Aorta (tissue), 5 donors: ENCODE measurements around the gene GARIN1A. TPM values are rescaled to one million over a fixed set of nuclear protein-coding genes. Genes with fewer than 3 reads are reported as not detected.

Experiments used
- ATAC-seq: fragments of 200-7000 bp; cut with Tn5 transposase; one replicate; pipeline ENCODE4 v1.9.1; 2022; ENCODE audit warnings: moderate library complexity; ENCODE audit not compliant: low FRiP score
- DNase-seq, 2 donors: peaks; one replicate each; pipeline ENCODE4 v3.0.0-alpha.2; 2020
- H3K27ac ChIP-seq, 2 donors: one replicate each; pipeline ENCODE4 v1.5.1; 2013; ENCODE audit warnings: low read length in 2 of 2, mild to moderate bottlenecking in 2 of 2, moderate library complexity in 2 of 2, control low read depth in 1 of 2, inconsistent platforms in 1 of 2, low read depth in 1 of 2
- H3K27me3 ChIP-seq, 2 donors: one replicate each; pipeline ENCODE4 v1.6.1; 2013; ENCODE audit warnings: control low read depth in 1 of 2, low read length in 1 of 2, mild to moderate bottlenecking in 1 of 2, moderate library complexity in 1 of 2; ENCODE audit not compliant: insufficient read depth in 2 of 2, control insufficient read depth in 1 of 2
- H3K36me3 ChIP-seq, 2 donors: one replicate each; pipeline ENCODE4 v1.6.1; 2013; ENCODE audit warnings: control low read depth in 1 of 2, low read length in 1 of 2, mild to moderate bottlenecking in 1 of 2; ENCODE audit not compliant: insufficient read depth in 2 of 2, control insufficient read depth in 1 of 2
- H3K4me1 ChIP-seq, 2 donors: one replicate each; pipeline ENCODE4 v1.6.1; 2013; ENCODE audit warnings: low read length in 2 of 2, control low read depth in 1 of 2, mild to moderate bottlenecking in 1 of 2, moderate library complexity in 1 of 2; ENCODE audit not compliant: insufficient read depth in 2 of 2, control insufficient read depth in 1 of 2
- H3K4me3 ChIP-seq, 2 donors: one replicate each; pipeline ENCODE4 v1.5.1; 2013; ENCODE audit warnings: low read length in 2 of 2, control low read depth in 1 of 2, mild to moderate bottlenecking in 1 of 2
- H3K9me3 ChIP-seq: one replicate; pipeline ENCODE4 v1.6.1; 2013; ENCODE audit warnings: mild to moderate bottlenecking, low read length; ENCODE audit not compliant: control insufficient read depth
- WGBS, 2 donors: extraction: QIAGEN DNeasy Blood & Tissue Kit; methylation state at CpG; one replicate each; pipeline ENCODE4 v1.1.7; 2013; 5-methylcytosine and 5-hydroxymethylcytosine counted together
- intact Hi-C, 2 donors: fragments of 100-400 bp; cut with DNase I; formaldehyde crosslinking; loops; one replicate each; pipeline versions ENCODE4 v1.14.2 to v1.15.0; 2022
- polyA plus RNA-seq, 2 donors: library from polyadenylated mRNA; stranded (reverse); fragments of 200-250 nt; gene quantifications; one replicate each; pipeline ENCODE4 v1.2.3, GENCODE V29; 2013
- total RNA-seq, 2 donors: library from RNA; stranded (reverse); fragmentation: NEBNext Ultra II Directional; extraction: Animal tissue kit (Norgen Biotek cat#: 25700); gene quantifications; one replicate each; pipeline ENCODE4 v1.2.1, GENCODE V29; 2021
- donor health status: healthy with polysubstance abuse.
- donor health status: Bipolar disorder and iron deficiency.
- donor health status: DM: no; HTN: no; CAD: no.
- donor health status: DM: no; HTN: no; CAD: no.
- donor health status: DM: yes; HTN: yes; CAD: no.

Gene GARIN1A
- total and polyA plus RNA-seq, 4 donors = 1.3 to 7.4 (median 4.0) TPM

DNA sequence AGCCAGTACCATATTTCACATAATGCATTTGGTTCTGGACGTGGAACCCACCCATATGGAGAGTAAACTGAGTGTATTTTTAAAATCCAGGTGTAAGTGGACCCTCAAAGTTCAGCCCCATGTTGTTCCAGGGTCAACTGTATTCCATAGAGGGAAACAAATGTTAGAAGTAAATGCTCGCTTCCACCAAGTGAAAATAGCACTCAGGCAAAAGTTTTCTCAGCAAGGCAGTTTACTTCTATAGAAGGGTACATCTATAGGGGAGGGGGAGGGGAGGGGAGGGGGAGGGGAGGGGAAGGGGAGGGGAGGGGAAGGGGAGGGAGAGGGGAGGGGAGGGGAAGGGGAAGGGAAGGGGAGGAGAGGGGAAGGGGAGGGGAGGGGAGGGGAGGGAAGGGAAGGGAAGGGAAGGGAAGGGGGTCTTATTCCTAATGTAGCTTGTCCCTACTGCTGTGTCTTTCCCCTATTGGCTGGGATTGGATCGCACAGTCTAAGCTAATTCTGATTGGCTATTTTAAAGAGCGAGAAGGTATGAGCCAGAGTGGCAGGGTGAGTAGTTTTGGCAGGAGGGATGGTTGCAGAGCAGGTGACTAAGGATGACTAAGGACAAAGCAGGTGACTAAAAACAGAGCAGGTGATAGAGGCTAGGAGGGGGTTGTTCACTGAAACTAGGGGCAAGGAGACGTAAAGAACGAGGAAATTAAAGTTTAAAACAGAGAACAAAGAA lies 29.1 kb downstream of the GARIN1A start:
- 72 to 75% methylated on average over 6 of the region's 6 CpGs for WGBS, 2 donors
- no peaks in the 10 kb centered on the region for H3K36me3 ChIP-seq
- ATAC-seq (no peak), DNase-seq (no peak)
- intact Hi-C loops = no loop called here
- no peaks in the 10 kb centered on the region for H3K9me3 ChIP-seq
- no peak overlapping the region for H3K27ac ChIP-seq
- H3K4me1 ChIP-seq = no peaks in the 10 kb centered on the region
- H3K4me3 ChIP-seq = no peak overlapping the region
- peaks cover 0 to 2% of the 10 kb centered on the region in 2 donors for H3K27me3 ChIP-seq

DNA sequence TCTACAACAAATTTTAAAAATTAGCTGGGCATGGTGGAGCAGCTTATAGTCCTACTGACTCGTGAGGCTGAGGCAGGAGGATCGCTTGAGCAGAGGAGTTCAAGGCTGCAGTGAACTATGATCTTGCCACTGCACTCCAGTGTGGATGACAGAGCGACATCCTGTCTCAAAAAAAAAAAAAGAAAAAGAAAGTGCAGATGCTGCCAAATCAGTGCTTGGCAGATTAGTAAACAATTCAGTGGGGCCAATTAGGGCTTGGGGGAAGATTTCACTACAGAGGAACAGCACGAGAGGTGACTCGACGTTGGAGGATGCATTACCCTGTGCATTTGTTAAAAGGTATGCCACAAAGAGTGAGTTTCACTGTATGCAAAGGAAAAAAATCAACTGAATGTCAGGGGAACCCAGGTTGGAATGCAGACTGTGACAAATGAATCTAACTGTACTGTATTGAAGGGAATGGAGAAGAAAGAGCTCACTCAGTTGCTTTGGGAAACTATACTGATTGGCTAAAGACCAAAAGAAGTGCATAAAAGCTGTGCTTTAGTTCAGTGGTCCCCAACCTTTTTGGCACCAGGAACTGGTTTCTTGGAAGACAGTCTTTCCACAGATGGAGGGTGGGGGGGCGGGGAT lies 31.6 kb downstream of the GARIN1A start:
- H3K27me3 ChIP-seq = no peaks in the 10 kb centered on the region
- intact Hi-C loops = no loop called here
- no peaks in the 10 kb centered on the region for H3K9me3 ChIP-seq
- H3K27ac ChIP-seq = no peak overlapping the region
- no peaks in the 10 kb centered on the region for H3K36me3 ChIP-seq
- H3K4me1 ChIP-seq = no peaks in the 10 kb centered on the region
- ATAC-seq (no peak), DNase-seq (no peak)
- H3K4me3 ChIP-seq = no peak overlapping the region
- 80 to 81% methylated on average over 7 of the region's 7 CpGs for WGBS, 2 donors

DNA sequence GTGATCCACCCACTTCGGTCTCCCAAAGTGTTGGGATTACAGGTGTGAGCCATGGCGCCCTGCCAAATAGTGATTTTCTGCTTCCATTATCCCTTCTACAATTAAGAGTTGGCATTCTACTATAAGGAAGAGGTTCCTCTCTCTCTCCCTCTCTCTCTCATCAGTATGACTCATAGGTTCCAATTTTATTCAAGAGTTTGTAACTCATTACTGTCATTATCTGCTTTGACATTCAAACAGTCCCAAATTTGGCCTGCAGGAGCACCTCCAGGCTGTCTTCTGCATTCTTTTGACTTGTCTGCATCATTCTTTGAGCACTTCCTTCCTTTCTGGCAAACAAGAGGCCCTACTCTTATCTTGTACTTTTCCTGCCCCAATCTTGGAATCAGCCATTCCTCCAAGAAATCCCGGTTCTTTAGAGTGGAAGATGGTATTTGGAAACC lies 33.8 kb downstream of the GARIN1A start:
- Histone ChIP-seq H3K4me1 (no peaks in the 10 kb centered on the region), H3K9me3 (no peaks in the 10 kb centered on the region), H3K36me3 (no peaks in the 10 kb centered on the region), H3K27ac (no peak overlapping the region), H3K27me3 (no peaks in the 10 kb centered on the region), H3K4me3 (no peak overlapping the region)
- ATAC-seq (no peak), DNase-seq (no peak)
- WGBS, 2 donors = 88 to 91% methylated on average over 3 of the region's 3 CpGs
- intact Hi-C loops = no loop called here

DNA sequence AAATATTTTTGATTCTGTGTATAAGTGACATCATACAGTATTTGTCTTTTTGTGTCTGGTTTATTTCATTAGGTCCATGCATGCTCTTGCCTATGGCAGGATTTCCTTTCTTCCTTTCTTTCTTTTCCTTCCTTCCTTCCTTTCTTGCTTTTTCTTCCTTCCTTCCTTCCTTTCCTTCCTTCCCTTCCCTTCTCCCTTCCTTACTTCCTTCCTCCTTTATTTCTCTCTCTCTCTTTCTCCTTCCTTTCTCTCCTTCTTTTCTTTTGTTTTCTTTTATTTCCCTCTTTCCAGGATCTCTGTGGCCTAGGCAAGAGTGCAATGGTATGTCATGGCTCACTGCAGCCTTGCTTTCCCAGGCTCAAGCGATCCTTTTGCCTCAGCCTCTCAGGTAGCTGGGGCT lies 35.7 kb downstream of the GARIN1A start:
- H3K4me3 ChIP-seq = no peak overlapping the region
- H3K9me3 ChIP-seq = peaks cover 1% of the 10 kb centered on the region
- no peaks in the 10 kb centered on the region for H3K27me3 ChIP-seq
- H3K27ac ChIP-seq = no peak overlapping the region
- H3K4me1 ChIP-seq = no peaks in the 10 kb centered on the region
- intact Hi-C loops = no loop called here
- H3K36me3 ChIP-seq = no peaks in the 10 kb centered on the region
- DNase-seq (no peak), ATAC-seq (no peak)
- 83 to 87% methylated on average over 1 of the region's 1 CpG for WGBS, 2 donors

DNA sequence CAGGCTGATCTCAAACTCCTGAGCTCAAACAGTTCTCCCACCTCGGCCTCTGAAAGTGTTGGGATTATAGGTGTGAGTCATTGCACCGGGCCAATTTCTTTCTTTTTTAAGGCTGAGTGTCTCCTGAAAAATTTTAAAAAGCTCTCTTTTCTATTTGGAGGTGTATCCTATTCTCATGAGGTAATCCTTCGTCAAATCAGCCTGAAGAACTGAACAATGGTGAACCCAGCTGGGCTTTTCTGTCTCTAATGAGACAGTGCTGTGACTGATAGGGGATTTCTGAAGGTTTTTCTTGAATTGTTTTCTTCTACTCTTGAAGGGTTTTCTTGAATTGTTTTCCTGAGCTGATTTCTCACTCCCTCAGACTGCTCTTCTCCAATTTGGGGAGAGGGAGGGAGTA lies 36.1 kb downstream of the GARIN1A start:
- DNase-seq = no peak
- no peak overlapping the region for H3K27ac ChIP-seq
- WGBS, 2 donors = 91 to 94% methylated on average over 3 of the region's 3 CpGs

DNA sequence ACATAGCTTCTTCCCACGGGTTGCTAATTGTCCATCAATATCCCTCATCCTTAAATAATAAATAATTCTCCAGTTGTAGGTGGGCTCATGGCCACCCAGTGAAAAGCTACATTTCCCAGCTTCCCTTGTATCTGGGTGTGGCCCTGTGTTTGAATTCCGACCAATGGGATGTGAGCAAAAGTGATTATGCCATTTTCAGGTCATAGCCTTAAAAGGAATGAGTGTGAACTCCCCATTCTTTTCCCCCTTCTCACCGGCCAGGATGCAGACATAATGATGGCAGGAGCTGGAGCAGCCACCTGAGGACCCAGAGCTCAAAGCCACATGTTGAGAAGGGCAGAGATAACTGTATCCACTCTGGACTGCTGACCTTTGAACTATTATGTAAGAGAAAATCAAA lies 36.7 kb downstream of the GARIN1A start:
- Histone ChIP-seq H3K36me3 (no peaks in the 10 kb centered on the region), H3K4me1 (no peaks in the 10 kb centered on the region), H3K4me3 (no peak overlapping the region), H3K27ac (no peak overlapping the region), H3K27me3 (no peaks in the 10 kb centered on the region), H3K9me3 (peaks cover 1% of the 10 kb centered on the region)
- WGBS, 2 donors = 83 to 84% methylated on average over 3 of the region's 3 CpGs
- DNase-seq (no peak), ATAC-seq (no peak)
- intact Hi-C loops = no loop called here

More for the DNA sequence above, 36.1 kb downstream of the GARIN1A start:
- ATAC-seq = no peak
- Histone ChIP-seq H3K4me3 (no peak overlapping the region), H3K4me1 (no peaks in the 10 kb centered on the region), H3K36me3 (no peaks in the 10 kb centered on the region), H3K27me3 (no peaks in the 10 kb centered on the region), H3K9me3 (peaks cover 1% of the 10 kb centered on the region)
- intact Hi-C loops = no loop called here

DNA sequence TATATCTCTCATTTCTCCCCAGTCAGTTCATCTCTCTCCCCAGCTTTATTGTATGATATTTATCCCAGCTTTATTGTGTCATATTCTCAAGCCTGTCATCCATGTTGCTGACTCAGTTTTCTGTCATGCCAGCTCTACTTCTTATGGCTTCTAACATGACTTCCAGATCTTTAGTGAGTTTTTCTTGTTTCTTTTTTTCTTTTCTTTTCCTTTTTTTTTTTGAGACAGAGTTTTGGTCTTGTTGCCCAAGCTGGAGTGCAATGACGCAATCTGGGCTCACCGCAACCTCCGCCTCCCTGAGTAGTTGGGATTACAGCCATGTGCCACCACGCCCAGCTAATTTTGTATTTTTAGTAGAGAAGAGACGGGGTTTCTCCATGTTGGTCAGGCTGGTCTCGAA lies 38.4 kb downstream of the GARIN1A start:
- DNase-seq = no peak
- peaks cover 1% of the 10 kb centered on the region for H3K9me3 ChIP-seq
- intact Hi-C loops = no loop called here
- no peak overlapping the region for H3K4me3 ChIP-seq
- H3K27ac ChIP-seq = no peak overlapping the region
- WGBS, 2 donors = 88 to 92% methylated on average over 6 of the region's 6 CpGs
- no peak for ATAC-seq
- H3K4me1 ChIP-seq = no peaks in the 10 kb centered on the region
- no peaks in the 10 kb centered on the region for H3K27me3 ChIP-seq
- no peaks in the 10 kb centered on the region for H3K36me3 ChIP-seq

DNA sequence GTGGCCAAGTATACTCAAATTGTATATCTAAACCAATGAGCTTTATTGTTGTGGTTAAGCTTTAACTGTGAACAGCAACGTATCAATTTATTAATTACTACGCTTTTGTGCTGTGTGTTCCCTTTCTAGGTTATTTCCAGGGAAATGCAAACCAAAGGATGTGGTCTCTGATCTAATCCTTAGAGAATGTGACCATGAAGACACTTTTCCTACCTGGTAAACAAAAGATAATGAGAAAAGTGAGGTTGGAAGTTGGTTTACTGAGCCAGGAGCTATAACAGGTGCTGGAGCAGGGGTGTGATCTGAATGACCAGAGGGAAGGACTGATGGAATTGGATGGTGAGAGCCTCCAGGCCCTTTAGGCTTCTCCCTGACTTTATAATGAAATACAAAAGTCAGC lies 41.7 kb downstream of the GARIN1A start:
- intact Hi-C loops = no loop called here
- Histone ChIP-seq H3K9me3 (peaks cover 1% of the 10 kb centered on the region), H3K27me3 (no peaks in the 10 kb centered on the region), H3K4me3 (no peak overlapping the region), H3K4me1 (no peaks in the 10 kb centered on the region), H3K36me3 (no peaks in the 10 kb centered on the region), H3K27ac (no peak overlapping the region)
- no peak for DNase-seq
- no peak for ATAC-seq
- 93 to 96% methylated on average over 2 of the region's 2 CpGs for WGBS, 2 donors
